Right atrium auricular region (tissue), 2 donors: ENCODE measurements around the gene HELZ. TPM values are rescaled to one million over a fixed set of nuclear protein-coding genes. Genes with fewer than 3 reads are reported as not detected.

Experiments used
- DNase-seq: peaks from one replicate; pipeline ENCODE4 v3.0.0-alpha.2; 2019; ENCODE audit warnings: low spot score
- H3K27ac ChIP-seq, 2 donors: fragments of 200-600 bp; sonication (generic); 1 replicate in 1 of 2; 2 replicates in 1 of 2; pipeline ENCODE4 v1.5.1; 2016 to 2019
- H3K27me3 ChIP-seq, 2 donors: fragments of 200-600 bp; sonication (generic); one replicate each; pipeline versions ENCODE4 v1.5.1 to v1.6.0; 2017 to 2019
- H3K36me3 ChIP-seq: fragments of 200-600 bp; sonication (generic); one replicate; pipeline ENCODE4 v1.5.1; 2016
- H3K4me1 ChIP-seq, 2 donors: fragments of 200-600 bp; sonication (generic); one replicate each; pipeline versions ENCODE4 v1.5.1 to v1.6.0; 2017 to 2019
- H3K4me3 ChIP-seq, 2 donors: fragments of 200-600 bp; sonication (generic); 1 replicate in 1 of 2; 2 replicates in 1 of 2; pipeline ENCODE4 v1.5.1; 2017 to 2019; ENCODE audit warnings: mild to moderate bottlenecking in 1 of 2, moderate library complexity in 1 of 2
- H3K9me3 ChIP-seq, 2 donors: fragments of 200-600 bp; sonication (generic); one replicate each; pipeline ENCODE4 v1.5.1; 2019
- total RNA-seq, 2 donors: library from RNA; depleted of rRNA; stranded (reverse); fragments of >200 nt; gene quantifications; one replicate each; pipeline ENCODE4 v1.1.0, GENCODE V29; 2016
- TF ChIP-seq, protein P1 (sequence below), 2 donors: fragments of 200-600 bp; sonication (generic); IDR thresholded peaks; one replicate each; pipeline ENCODE4 v1.5.1; 2019; ENCODE audit warnings: antibody characterized with exemption in 2 of 2

Gene HELZ
- total RNA-seq, 2 donors from 2014 or later, result 25.2 to 29.1 TPM

DNA sequence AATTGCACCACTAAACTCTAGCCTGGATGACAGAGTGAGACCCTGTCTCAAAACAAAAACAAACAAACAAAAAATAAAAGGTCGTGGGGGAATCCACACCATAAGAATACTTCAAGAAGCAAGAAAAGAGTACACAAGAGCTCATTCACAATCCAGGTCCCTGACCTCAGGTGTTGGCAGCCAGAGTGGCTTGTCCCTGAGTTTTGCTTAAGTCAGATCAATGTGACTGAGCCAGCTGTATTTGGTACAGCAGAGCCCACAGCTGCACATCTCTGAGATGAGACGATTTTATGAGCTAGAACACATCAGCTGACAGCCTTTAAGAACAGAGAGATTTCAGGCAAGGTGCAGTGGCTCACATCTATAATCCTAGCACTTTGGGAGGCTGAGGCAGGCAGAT, 178.3 kb downstream of the HELZ start:
- no peaks in the 10 kb centered on the region for H3K36me3 ChIP-seq
- DNase-seq, result no peak
- H3K27me3 ChIP-seq, result no peaks in the 10 kb centered on the region
- H3K9me3 ChIP-seq, result no peaks in the 10 kb centered on the region
- H3K4me3 ChIP-seq, result no peak overlapping the region
- TF ChIP-seq, protein P1, sequence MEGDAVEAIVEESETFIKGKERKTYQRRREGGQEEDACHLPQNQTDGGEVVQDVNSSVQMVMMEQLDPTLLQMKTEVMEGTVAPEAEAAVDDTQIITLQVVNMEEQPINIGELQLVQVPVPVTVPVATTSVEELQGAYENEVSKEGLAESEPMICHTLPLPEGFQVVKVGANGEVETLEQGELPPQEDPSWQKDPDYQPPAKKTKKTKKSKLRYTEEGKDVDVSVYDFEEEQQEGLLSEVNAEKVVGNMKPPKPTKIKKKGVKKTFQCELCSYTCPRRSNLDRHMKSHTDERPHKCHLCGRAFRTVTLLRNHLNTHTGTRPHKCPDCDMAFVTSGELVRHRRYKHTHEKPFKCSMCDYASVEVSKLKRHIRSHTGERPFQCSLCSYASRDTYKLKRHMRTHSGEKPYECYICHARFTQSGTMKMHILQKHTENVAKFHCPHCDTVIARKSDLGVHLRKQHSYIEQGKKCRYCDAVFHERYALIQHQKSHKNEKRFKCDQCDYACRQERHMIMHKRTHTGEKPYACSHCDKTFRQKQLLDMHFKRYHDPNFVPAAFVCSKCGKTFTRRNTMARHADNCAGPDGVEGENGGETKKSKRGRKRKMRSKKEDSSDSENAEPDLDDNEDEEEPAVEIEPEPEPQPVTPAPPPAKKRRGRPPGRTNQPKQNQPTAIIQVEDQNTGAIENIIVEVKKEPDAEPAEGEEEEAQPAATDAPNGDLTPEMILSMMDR (IDR thresholded peaks at IDR 0.05), result no peak
- no peaks in the 10 kb centered on the region for H3K4me1 ChIP-seq
- H3K27ac ChIP-seq, result no peak overlapping the region

DNA sequence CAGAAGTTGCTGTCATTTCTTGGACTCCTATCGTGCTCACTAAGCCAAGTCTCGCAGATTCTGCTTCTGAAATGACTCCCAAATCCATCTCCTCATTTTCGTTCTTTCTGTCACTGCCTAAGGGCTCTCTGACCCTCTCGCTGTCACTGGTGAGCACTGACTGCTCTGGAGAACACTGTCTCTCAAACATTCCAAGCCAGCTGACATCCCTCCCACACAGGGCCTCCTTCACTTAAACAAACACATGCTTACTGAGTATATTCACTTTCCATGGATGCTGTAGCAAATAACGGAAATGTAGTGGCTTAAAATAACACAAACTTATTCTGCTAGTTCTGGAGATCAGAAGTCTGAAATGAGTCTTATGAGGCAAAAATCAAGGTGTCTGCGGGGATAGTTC, 181.9 kb downstream of the HELZ start:
- Histone ChIP-seq H3K4me3 (no peak overlapping the region), H3K27me3 (no peaks in the 10 kb centered on the region), H3K4me1 (no peaks in the 10 kb centered on the region), H3K36me3 (no peaks in the 10 kb centered on the region), H3K27ac (no peak overlapping the region), H3K9me3 (no peaks in the 10 kb centered on the region)
- TF ChIP-seq, protein P1 (IDR thresholded peaks at IDR 0.05), result no peak
- no peak for DNase-seq

DNA sequence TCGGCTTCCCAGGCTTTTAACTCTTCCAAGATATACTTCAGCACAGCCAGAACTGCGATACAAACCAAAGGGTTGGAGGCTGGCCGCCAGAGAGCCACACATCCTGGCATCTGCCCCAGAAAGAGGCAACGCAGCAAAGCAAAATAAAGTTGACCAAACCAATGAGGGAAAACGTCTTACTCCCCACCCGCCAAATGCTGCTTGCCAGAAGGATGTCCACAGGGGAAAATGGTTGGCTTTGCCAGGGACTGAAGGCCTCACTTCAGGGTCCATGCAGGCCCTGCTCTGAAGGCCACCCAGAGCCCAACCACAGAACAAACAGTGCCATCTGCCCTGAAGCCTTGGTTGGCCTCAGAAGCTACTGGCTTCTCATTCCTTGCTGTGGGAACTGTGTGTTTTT, 185.6 kb downstream of the HELZ start:
- Histone ChIP-seq H3K27me3 (no peaks in the 10 kb centered on the region), H3K27ac (no peak overlapping the region), H3K9me3 (no peaks in the 10 kb centered on the region), H3K4me3 (no peak overlapping the region), H3K36me3 (no peaks in the 10 kb centered on the region), H3K4me1 (peaks cover 0 to 7% of the 10 kb centered on the region in 2 donors)
- TF ChIP-seq, protein P1 (IDR thresholded peaks at IDR 0.05), result no peak
- no peak for DNase-seq

DNA sequence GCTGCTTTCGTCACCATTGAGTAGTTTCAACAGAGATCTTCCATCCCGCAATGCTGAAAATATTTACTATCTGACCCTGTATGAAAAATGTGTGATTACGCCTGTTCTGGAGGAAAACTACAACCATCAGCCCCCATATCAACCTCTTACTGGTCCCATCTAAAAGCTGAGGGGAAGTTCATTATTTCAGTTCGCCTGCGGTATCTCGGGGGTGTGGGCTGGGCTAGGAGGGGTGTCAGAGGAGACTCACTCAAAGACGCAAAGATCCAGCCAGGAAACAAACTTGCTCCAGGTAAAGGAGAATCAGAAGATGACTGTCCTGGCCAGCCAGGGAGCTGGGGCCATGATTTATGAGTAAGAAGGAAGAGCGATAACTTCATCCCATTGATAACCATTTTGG, 187.0 kb downstream of the HELZ start:
- Histone ChIP-seq H3K27me3 (no peaks in the 10 kb centered on the region), H3K4me3 (no peak overlapping the region), H3K27ac (no peak overlapping the region), H3K4me1 (peaks cover 0 to 7% of the 10 kb centered on the region in 2 donors), H3K36me3 (no peaks in the 10 kb centered on the region), H3K9me3 (no peaks in the 10 kb centered on the region)
- no peak for DNase-seq
- TF ChIP-seq, protein P1 (IDR thresholded peaks at IDR 0.05), result no peak

DNA sequence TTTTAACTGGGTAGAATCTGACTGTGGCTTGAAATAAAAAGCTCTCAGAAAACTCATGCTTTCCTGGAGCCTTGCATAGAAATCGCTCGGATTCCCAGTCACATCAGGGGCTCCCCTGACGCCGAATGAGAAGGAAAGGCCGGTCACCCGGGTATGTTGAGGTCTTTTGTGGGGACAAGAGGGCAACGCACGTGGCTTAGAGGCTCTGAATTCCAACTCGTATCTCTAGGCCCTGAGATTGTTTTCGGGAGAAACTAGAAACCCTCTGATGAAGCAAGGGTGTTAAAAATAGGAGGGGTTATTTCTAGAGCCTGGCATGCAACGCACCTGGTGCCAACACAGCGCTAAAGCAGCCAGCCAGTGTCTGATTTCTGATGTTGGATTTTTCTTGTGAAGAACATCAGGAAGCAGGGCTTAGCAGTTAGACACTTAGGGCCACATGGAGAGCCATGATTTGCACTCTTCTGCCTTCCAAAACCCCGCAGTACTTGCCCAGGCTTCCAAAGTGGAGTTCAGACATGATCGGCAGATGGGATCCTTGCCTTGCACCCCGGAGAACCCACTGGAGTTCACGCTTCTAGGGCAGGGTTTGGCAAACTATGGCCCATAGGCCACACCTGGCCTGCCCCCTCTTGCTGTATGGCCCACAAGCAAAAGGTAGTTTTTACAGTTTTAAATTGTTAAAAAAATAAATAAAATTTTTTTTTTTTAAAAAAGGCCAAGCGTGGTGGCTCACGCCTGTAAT, 188.1 kb downstream of the HELZ start:
- Histone ChIP-seq H3K4me1 (peaks cover 0 to 7% of the 10 kb centered on the region in 2 donors), H3K36me3 (no peaks in the 10 kb centered on the region), H3K27me3 (no peaks in the 10 kb centered on the region), H3K9me3 (no peaks in the 10 kb centered on the region), H3K4me3 (no peak overlapping the region), H3K27ac (no peak overlapping the region)
- DNase-seq, result peak; percentile 40
- TF ChIP-seq, protein P1 (IDR thresholded peaks at IDR 0.05), result no peak
